Fibroblast of the conjunctiva (primary cell): ENCODE data around the gene HSF4.
"Not testable (repeated sequence)": the region's sequence is repeated elsewhere in the genome, so short reads cannot be mapped to it uniquely, and the experiment has no call there.

ENCODE experiments used
- DNase-seq: peaks from one replicate; pipeline ENCODE4 v3.0.0-alpha.2; 2010; ENCODE audit warnings: low read depth

HSF4 gene, protein sequence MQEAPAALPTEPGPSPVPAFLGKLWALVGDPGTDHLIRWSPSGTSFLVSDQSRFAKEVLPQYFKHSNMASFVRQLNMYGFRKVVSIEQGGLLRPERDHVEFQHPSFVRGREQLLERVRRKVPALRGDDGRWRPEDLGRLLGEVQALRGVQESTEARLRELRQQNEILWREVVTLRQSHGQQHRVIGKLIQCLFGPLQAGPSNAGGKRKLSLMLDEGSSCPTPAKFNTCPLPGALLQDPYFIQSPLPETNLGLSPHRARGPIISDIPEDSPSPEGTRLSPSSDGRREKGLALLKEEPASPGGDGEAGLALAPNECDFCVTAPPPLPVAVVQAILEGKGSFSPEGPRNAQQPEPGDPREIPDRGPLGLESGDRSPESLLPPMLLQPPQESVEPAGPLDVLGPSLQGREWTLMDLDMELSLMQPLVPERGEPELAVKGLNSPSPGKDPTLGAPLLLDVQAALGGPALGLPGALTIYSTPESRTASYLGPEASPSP

DNA sequence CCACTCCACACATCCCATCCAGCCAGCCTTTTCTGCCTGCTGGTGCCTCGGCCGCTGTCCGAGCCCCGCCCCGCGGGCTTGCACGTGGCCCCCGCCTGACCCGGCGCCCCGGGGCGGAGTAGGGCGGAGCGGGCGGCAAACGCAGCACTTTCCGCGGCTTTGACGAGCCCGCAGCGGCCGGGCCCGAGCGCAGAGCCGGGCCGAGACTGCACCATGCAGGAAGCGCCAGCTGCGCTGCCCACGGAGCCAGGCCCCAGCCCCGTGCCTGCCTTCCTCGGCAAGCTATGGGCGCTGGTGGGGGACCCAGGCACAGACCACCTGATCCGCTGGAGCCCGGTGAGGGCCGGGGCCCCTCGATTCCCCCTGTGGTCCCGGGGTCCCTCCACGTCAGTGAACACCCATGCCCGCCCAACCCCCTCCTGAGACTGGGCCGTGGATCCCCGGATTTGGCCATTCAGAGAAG, at the start of gene HSF4:
Gene HSF4 (plus strand): TSS at position 147 of the 463 bp plus-strand sequence. CDS start 67 bp downstream, at position 214.
- DNase-seq, result no peak

DNA sequence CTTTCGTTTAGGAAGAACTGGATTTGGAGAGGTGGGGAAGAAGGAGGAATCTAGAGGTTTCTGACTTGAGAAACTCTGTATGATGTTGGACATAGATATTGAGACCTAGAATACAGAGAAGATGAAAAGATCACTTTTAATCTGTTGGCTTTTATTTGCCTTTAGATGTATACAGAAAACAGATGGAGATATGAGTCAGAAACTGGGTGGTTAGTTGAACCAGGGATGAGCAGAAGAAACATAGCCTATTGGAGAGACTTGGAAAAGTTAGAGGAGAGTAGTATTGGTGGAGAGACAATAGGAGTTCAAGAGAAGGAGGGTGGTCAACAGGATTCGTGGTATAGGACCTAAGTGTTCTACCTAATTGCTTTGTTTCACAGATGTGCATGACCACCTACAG, 49.8 kb upstream of the HSF4 start:
- no peak for DNase-seq

DNA sequence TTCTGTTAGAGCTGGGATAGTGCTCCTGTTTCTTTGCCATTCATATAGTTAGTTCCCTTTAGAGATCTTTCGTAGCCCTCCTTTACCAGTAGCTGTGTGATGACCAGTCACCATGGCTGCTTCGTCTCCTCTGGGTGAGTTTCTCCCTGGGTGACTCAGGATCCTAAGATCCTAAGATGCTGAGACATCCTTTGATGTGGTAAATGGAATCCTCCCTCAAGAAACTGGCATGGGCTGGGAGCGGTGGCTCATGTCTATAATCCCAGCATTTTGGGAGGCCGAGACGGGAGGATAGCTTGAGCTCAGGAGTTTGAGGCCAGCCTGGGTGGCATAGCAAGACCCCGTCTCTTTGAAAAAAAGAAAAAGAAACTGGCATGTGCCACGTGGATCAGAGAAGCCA, 48.9 kb upstream of the HSF4 start:
- DNase-seq, result peak; percentile 13

DNA sequence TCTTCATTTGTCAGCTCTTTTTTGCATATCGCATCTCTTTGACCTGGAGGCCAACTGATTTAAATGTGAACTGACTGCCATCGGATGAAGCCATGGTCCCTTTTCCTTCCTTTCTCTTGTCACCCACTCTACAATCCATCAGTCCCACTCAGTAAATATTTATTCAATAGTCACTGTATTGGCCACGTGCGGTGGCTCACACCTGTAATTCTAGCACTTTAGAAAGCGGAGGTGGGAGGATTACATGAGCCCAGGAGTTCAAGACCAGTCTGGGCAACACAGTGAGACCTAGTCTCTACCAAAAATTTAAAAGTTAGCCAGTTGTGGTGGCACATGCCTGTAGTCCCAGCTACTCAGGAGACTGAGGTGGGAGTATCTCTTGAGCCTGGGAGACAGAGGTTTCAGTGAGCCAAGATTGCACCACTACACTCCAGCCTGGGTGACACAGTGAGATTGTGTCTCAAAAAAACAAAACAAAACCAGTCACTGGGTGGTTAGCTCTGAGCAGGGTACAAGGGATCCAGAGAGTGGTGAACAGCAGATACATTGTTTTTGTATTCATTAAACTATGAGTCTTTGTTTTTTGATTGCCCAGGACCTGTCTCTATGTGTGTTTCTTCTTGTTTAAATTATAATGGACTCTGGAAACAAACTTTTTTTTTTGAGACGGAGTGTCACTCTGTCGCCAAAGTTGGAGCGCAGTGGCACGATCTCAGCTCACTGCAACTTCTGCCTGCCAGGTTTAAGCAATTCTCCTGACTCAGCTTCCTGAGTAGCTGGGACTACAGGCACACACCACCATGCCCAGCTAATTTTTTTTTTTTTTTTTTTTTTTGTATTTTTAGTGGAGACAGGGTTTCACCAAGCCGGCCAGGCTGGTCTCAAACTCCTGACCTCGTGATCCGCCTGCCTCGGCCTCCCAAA, 47.9 kb upstream of the HSF4 start:
- no peak for DNase-seq

DNA sequence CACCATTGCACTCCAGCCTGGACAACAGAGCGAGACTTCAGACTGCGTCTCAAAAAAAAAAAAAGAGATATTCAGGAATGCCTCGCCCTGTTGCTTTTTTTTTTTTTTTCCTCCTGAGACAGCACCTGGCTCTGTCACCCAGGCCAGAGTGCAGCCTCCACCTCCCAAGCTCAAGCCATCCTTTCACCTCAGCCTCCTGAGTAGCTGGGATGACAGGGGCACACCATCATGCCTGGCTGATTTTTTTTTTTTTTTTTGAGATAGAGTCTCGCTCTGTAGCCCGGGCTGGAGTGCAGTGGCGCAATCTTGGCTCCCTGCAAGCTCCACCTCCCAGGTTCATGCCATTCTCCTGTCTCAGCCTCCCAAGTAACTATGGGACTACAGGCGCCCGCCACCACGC, 46.8 kb upstream of the HSF4 start:
- DNase-seq, result no peak

DNA sequence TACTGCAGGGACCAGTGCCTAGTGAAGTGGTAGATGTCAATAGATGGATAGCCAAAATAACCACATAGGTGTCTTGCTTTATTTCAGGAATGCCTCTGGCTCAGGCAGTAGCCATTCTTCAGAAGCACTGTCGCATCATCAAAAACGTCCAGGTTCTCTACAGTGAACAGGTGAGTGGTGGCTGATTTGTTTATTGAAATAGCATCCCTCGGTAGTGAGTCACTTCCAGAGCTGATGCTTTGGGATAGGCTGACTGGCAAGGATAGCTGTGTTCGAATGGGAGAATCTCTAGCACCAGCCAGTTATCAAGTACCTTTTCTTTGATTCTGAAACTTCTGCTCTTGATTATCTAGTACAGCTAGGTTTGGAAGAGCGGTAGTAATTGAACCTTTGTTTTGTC, 44.5 kb upstream of the HSF4 start:
- DNase-seq, result no peak

DNA sequence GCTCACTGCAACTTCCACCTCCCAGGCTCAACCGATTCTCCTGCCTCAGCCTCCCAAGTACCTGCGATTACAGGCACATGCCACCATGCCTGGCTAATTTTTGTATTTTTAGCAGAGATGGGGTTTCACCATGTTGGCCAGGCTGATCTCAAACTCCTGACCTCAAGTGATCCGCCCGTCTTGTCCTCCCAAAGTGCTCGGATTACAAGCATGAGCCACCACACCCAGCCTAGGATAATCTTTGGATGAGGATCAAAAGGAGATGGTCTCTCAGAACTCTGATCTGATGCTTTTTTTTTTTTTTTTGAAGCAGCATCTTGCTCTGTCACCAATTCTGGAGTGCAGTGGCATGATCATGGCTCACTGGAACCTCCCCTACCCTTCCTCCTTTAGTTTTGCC, 41.7 kb upstream of the HSF4 start:
- not testable (repeated sequence) for DNase-seq

DNA sequence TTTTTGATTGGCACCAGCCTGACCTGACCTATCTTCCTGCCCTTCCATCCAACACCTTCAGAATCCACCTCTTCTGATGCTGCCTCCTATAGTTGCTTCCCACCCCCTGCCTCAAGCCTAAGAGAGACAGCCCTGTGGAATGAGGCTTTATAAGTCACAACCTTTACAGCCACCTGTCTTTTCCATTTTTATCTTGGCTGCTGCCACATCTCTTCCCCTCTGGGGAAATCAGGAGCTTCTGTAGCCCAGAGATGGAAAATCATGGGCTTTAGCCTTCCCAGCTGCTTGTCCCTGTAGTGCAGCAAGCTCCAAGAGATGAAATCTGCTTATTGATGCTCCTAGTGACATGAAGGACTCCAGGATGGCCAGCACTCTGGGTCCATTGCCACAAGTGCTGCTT, 36.1 kb upstream of the HSF4 start:
- no peak for DNase-seq

DNA sequence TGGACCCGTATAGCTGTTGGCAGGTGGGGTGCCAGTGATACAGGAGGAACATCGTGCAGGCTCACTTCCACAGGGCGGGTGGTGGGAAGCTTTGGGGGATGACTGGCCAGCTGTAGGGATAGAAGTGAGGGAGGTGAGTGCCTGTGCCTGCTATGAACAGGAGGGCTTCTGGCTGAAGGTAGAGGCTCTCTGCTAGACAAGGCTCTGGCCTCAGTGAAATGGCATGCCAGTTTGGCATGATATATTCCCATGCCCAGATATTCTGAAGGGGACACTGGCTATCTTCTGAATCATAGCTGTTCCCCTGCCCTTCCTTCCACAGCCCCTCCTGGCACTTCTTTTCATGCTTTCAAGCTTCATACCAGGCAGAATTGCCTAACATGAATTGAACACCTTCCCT, 35.7 kb upstream of the HSF4 start:
- no peak for DNase-seq

DNA sequence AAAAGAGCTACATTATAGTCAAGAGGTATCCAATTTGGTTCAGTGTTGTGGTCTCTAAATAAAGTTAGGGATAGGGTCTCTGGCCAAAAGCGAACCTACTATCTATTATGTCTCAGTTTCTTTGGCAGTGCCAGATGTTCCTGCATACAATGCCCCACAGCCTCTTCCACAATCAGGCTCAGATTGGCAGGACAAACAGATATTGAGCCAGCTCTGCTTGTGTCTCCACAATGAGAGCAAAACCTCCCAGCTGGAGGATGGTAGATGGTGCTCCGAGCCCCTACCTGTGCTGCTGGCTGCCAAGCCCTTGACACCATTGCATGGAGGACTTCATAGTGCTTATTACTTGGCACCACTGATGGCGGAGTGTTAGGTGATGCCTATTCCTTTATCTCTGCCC, 35.1 kb upstream of the HSF4 start:
- no peak for DNase-seq

DNA sequence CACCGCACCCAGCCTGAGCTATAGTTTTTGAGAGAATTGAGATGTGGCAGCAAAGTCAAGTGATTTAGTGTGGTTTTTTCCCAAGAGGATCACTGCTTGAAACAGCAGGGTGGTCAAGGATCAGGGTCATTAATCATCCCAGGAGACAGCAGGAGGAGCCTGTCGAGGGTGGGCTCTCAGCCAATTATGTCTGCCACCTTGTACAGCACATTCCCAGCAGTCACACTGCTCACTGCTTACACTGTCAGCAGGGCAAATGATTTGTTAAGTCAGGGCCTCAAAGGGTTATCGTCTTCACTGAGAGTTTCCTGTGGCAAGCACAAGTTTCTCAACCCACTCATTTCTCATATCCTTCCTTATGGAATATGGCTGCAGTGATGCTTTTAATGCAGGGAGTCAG, 26.9 kb upstream of the HSF4 start:
- DNase-seq, result no peak

DNA sequence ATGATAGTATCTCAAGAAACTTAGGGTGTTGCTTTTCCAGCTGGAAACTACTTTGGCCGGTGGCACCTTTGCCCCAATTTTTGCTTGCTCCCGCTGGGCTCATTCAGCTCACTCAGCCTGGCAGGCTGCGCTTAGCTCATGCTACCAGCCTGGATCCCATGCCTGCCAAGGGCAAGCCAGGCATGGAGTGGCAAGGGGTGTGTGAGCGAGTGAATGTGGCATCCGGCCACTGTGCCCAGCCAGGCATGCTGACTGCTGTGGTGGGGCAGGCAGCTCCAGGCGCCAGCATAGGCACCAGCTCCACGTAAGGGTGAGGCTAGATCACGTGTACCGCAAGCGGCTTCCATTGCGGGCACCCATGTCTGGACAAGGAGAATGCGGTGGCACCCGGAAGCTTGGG, 23.2 kb upstream of the HSF4 start:
- no peak for DNase-seq

DNA sequence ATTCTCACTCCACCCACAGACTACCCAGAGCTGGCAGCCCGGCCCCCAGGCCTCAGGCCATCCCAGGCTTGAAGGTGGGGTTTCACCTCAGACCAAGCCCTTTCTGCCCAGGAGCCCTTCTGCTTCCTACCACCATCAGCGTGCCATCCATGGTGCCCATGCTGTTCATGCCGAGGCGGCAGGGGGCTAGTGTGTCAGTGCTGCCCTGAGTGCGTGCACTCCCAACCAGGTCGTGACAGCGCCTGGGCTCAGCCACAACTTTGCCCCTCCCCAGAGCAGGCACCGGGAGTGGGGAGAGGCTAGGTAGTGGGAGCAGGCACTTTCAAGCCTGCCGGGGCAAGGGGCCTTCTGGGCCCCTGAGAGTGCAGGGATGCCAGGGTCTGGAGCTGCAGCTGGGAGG, 22.2 kb upstream of the HSF4 start:
- DNase-seq, result no peak

DNA sequence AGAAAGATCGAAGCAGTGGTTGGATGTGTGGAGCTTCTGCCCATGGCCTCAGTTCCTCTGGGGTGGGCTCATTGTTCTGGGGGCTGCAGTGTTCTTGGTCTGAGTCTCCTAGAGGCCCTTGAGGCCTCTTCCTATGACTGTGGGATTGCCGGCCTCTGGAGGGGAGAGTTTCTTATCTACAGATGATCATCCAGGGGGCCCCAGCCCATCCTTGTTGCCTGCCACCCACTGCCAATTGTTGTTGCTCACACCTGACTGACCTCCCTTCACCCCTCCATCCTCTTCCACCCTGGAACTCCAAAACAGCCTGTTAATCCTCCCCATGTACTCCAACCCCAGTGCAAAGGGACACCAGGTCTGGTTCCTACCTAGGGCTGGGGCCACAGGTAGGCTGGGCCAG, 19.6 kb upstream of the HSF4 start:
- no peak for DNase-seq

DNA sequence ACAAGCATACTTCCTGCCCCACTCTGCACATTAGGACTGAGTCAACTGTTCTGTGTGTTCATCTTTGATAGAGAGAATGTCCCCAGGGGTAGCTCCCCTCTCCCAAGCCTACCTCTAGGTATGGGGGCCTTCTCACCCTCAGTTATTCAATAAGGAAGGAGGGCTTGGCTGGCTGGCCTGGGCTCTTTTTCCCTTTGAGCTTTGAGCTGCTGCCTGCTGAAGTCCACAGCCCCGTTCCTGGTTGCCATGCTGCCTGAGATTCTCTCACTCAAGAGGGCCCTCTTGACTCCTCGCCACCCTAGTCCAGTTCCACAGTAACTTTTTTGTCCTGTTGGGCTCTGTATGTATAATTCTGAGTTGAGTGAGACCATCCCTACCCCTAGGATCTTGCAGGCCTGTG, 18.8 kb upstream of the HSF4 start:
- DNase-seq, result no peak

DNA sequence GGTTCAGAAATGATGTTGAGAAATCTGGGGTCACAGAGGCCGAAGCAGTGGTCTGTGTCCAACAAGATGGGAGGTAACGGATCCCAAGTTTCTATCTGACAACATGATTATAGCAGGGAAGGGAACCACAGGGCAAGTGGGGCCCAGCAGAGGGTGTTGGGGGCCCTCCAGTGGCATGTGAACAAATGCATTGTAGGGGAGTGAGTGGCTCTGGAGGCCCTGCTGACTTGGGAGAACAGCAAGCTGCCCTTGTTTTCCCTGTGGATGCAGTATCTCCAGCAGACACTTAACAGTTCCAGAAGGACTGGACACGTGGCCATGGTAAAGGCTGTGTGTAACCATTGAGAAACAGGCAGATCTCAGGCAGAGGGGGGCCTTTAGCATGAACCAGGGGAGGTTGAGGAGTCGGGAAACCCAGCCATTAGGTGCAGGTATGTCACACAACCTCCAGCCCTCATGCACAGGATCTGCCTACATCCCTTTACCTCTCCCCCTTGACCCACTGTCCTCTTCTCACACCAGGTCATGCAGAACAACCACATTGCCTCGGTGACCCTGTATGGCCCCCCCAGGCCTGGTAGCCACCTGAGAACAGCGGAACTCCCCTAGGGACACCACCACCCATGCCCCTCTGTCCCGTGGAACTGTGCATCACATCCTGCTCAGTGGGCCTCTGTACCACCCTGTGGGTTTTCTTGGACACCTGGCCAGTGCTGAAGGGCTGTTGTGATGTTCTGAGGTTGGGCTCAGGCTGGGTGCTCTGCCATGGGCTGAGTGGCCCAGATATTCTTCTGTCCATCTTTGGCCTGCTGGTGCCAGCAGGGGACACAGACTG, 17.8 kb upstream of the HSF4 start:
- no peak for DNase-seq

DNA sequence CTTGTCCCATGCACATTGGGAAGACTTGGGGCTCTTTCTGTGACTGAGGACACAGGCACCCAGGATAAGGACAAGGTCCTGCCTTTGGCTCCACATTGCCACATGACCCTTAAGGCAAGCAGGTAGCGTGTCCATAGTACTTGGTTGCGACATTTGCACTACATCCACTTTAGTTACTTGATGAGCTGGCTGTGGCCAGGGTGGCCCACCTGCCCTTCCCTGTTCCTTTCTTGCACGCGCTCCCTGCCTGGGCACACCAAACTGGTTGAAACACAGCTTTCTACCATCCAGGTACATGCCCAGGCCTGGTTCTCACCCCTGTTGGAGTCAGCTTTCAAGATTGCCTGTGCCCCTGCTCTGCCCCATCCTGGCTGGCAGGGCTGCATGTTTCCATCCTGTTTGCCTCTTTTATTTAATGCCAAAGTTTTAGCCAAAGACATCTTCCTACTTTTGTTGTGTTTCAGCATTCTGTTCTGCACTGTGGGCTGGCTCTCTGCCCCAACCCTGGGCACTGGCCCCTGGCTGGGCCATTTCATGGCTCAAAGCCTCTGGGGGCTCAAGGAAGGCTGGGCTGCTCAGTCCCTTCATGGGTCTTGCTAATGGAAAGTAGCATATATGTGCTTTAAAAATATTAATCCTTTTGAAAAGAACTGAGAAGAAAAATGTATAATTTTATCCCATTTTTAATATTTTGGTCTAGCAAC, 17.0 kb upstream of the HSF4 start:
- DNase-seq, result no peak

DNA sequence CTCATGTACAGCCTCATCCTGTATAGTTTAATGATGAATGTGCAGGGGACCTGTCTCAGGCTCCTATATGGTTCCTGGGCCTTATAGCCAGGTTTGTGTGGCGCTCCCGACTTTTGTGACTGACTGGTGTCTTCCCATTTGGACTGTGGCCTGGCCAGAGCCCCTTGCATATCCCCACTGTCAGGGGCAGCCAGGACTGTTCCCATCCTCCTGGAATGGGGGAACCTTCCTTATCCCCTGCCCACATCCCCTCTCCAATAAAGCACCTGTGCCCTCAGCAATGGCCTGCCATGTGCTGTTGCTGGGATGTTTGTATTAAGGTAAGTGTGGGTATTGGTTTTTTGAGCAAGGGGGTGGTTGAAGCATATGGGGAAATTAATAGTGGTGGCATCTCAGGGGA, 16.3 kb upstream of the HSF4 start:
- no peak for DNase-seq

DNA sequence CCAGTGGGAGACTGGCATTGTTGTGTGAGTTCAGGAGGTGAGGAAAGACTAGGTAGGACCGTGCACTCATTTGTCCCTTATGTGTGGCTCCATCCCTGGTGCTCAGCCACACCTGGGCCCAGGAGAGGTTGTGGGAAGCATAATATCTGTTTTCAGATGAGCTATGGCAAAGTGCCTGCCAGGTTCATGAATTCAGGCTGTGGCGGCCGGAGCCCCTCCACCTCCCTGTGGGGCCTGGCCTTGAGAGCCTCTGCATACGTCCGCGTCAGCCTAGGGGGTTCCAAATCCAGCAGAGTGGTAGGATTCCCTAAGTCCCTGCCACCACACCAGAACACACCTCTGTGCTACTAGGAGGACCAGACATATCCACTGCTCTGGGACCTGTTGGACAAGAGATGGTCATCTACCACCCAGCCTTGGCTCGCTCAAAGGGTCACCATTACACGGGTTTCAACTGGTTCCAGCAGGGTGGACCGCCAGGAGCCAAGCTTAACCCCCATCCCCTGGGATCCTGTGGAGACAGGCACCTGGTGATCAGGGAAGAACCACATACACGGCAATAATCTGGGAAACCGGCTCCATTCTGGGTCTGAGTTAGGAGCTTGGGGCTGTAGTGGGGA, 15.8 kb upstream of the HSF4 start:
- DNase-seq, result no peak

DNA sequence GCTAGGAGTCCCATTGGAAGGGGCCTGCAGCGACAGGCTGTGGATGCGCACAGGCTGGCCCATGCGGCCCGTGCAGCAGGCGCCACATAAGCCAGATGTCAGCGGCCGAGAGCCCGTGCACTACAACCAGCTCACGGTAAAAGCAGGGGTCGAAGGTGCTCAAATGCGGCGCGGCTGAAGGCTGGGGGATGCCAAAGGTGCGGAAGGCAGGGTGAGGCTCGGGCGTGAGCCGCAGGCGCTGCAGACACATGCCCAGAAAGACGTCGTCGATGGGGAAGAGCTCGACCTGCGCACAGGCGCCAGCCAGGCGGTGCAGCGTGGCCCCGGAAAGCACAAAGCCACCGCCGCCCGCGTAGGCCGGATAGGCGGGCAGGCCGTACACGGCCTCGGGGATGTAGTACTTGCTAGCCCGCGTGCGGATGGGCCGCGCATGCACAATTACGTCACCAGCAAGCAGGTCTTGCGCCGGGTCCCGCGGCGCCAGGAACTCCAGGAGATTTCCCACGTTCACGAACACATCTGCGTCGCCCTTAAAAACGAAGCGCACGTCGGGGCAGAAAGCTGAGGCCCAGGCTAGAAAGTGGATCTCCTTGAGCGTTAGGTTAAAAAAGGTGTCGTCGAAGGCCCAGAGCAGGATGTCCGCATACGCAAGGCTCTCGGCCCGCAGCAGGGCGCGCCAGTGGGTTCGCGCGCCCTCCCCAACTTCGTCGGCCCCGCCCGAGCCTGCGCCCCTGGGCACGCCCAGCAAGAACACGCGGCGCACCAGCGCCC, 15.1 kb upstream of the HSF4 start:
- no peak for DNase-seq
